Mesendoderm (in vitro differentiated cells): ENCODE measurements around the gene RAB29. TPM values are rescaled to one million over a fixed set of nuclear protein-coding genes. Genes with fewer than 3 reads are reported as not detected.
"Not testable (repeated sequence)": the region's sequence is repeated elsewhere in the genome, so short reads cannot be mapped to it uniquely, and the experiment has no call there.

Experiments used
- DNase-seq: peaks from one replicate; pipeline ENCODE4 v3.0.0; 2013
- H2AK5ac ChIP-seq: 2 replicates; pipeline ENCODE4 v1.6.1; 2013; ENCODE audit warnings: low read length, inconsistent platforms
- H2BK120ac ChIP-seq: 2 replicates; pipeline ENCODE4 v1.6.1; 2013; ENCODE audit warnings: low read depth, mild to moderate bottlenecking, low read length, moderate library complexity, mixed read lengths
- H2BK15ac ChIP-seq: replicated peaks from 2 replicates; pipeline ENCODE4 v1.6.1; 2013; ENCODE audit warnings: low read depth, mild to moderate bottlenecking, moderate library complexity
- H2BK5ac ChIP-seq: 2 replicates; pipeline ENCODE4 v1.6.1; 2013; ENCODE audit warnings: low read length, inconsistent platforms
- H3K18ac ChIP-seq: 2 replicates; pipeline ENCODE4 v1.6.1; 2013; ENCODE audit warnings: mild to moderate bottlenecking, low read length, mixed read lengths
- H3K23ac ChIP-seq: one replicate; pipeline ENCODE4 v1.6.1; 2013; ENCODE audit warnings: low read length
- H3K27ac ChIP-seq: 2 replicates; pipeline ENCODE4 v1.5.1; 2013; ENCODE audit warnings: low read depth, mild to moderate bottlenecking, inconsistent platforms, low read length, moderate library complexity
- H3K27me3 ChIP-seq: 2 replicates; pipeline ENCODE4 v1.6.1; 2013; ENCODE audit warnings: low read length, control low read depth, mild to moderate bottlenecking, inconsistent platforms; ENCODE audit not compliant: insufficient read depth, poor library complexity
- H3K36me3 ChIP-seq: 2 replicates; pipeline ENCODE4 v1.6.1; 2013; ENCODE audit warnings: low read length, inconsistent platforms; ENCODE audit not compliant: control insufficient read depth, insufficient read depth
- H3K4ac ChIP-seq: one replicate; pipeline ENCODE4 v1.6.1; 2013; ENCODE audit warnings: low read depth, mild to moderate bottlenecking, low read length, moderate library complexity
- H3K4me1 ChIP-seq: 2 replicates; pipeline ENCODE4 v1.6.1; 2013; ENCODE audit warnings: low read depth, low read length, inconsistent platforms; ENCODE audit not compliant: control insufficient read depth
- H3K4me2 ChIP-seq: 2 replicates; pipeline ENCODE4 v1.6.1; 2013; ENCODE audit warnings: low read length
- H3K4me3 ChIP-seq: 2 replicates; pipeline ENCODE4 v1.5.1; 2013; ENCODE audit warnings: mild to moderate bottlenecking, low read length
- H3K56ac ChIP-seq: one replicate; pipeline ENCODE4 v1.6.1; 2013; ENCODE audit warnings: low read length
- H3K79me1 ChIP-seq: 2 replicates; pipeline ENCODE4 v1.6.1; 2013; ENCODE audit warnings: low read length, inconsistent platforms
- H3K79me2 ChIP-seq: 2 replicates; pipeline ENCODE4 v1.6.1; 2013; ENCODE audit warnings: mild to moderate bottlenecking, low read length; ENCODE audit not compliant: control insufficient read depth, insufficient read depth
- H3K9ac ChIP-seq: 2 replicates; pipeline ENCODE4 v1.6.1; 2013; ENCODE audit warnings: low read length, inconsistent platforms
- H4K5ac ChIP-seq: one replicate; pipeline ENCODE4 v1.6.1; 2013; ENCODE audit warnings: low read length
- H4K8ac ChIP-seq: one replicate; pipeline ENCODE4 v1.6.1; 2013; ENCODE audit warnings: low read depth, mild to moderate bottlenecking, control low read depth, low read length, moderate library complexity
- WGBS: extraction: QIAGEN DNeasy Blood & Tissue Kit; methylation state at CpG from one replicate; pipeline ENCODE4 v1.1.7; 2013; ENCODE audit warnings: low lambda C conversion rate, missing lambda C conversion rate; ENCODE audit not compliant: insufficient coverage; ENCODE audit errors: extremely low coverage; 5-methylcytosine and 5-hydroxymethylcytosine counted together
- small RNA-seq: library from polyadenylated mRNA; stranded (forward); fragments of <200 nt; extraction: miRNeasy Mini kit (QIAGEN cat#:217004); gene quantifications from one replicate; pipeline ENCODE3, GENCODE V24; 2013; ENCODE audit not compliant: insufficient read depth

Gene RAB29

GRCh38 chr1:205725514-205725913 is 49.8 kb downstream of the RAB29 start:
- H3K4me3 ChIP-seq: no peak overlapping the region
- no peak overlapping the region for H2AK5ac ChIP-seq
- H3K56ac ChIP-seq: no peak overlapping the region
- no peak overlapping the region for H2BK120ac ChIP-seq
- DNase-seq: no peak
- H2BK15ac ChIP-seq: no peak overlapping the region
- peaks cover 5% of the 10 kb centered on the region for H3K79me1 ChIP-seq
- H3K27ac ChIP-seq: no peak overlapping the region
- H3K36me3 ChIP-seq: peaks cover 1% of the 10 kb centered on the region
- WGBS: no CpG with 5 or more reads among the region's 1 CpG
- no peak overlapping the region for H3K18ac ChIP-seq
- peaks cover 15% of the 10 kb centered on the region for H3K79me2 ChIP-seq
- no peaks in the 10 kb centered on the region for H3K4me1 ChIP-seq
- H3K9ac ChIP-seq: no peak overlapping the region
- no peak overlapping the region for H3K23ac ChIP-seq
- H4K5ac ChIP-seq: no peak overlapping the region
- no peak overlapping the region for H4K8ac ChIP-seq
- H2BK5ac ChIP-seq: no peak overlapping the region
- H3K4ac ChIP-seq: no peak overlapping the region
- H3K4me2 ChIP-seq: no peak overlapping the region
- no peaks in the 10 kb centered on the region for H3K27me3 ChIP-seq

GRCh38 chr1:205720740-205721139 is 54.5 kb downstream of the RAB29 start:
- H3K27ac ChIP-seq, H3K79me2 ChIP-seq, H2BK15ac ChIP-seq, H3K4ac ChIP-seq, H3K23ac ChIP-seq, H3K79me1 ChIP-seq, H2BK5ac ChIP-seq, H3K4me1 ChIP-seq, DNase-seq, H4K5ac ChIP-seq, H2AK5ac ChIP-seq, H3K4me3 ChIP-seq, H3K18ac ChIP-seq, H3K9ac ChIP-seq, H4K8ac ChIP-seq, H3K56ac ChIP-seq, H2BK120ac ChIP-seq, H3K27me3 ChIP-seq, H3K4me2 ChIP-seq: not testable (repeated sequence)
- no CpG with 5 or more reads among the region's 2 CpGs for WGBS
- H3K36me3 ChIP-seq: peaks cover 11% of the 10 kb centered on the region

GRCh38 chr1:205719762-205720161 is 55.5 kb downstream of the RAB29 start:
- Histone ChIP-seq H3K4me1 (no peaks in the 10 kb centered on the region), H3K36me3 (peaks cover 15% of the 10 kb centered on the region), H4K5ac (no peak overlapping the region), H3K18ac (no peak overlapping the region), H2BK120ac (no peak overlapping the region), H3K27me3 (no peaks in the 10 kb centered on the region), H3K79me1 (peaks cover 2% of the 10 kb centered on the region), H3K23ac (no peak overlapping the region), H4K8ac (no peak overlapping the region), H3K56ac (no peak overlapping the region), H3K4me2 (no peak overlapping the region), H2AK5ac (no peak overlapping the region), H3K4me3 (no peak overlapping the region), H3K27ac (no peak overlapping the region), H3K4ac (no peak overlapping the region), H2BK5ac (no peak overlapping the region), H3K79me2 (no peaks in the 10 kb centered on the region), H3K9ac (no peak overlapping the region), H2BK15ac (no peak overlapping the region)
- DNase-seq: no peak

GRCh38 chr1:205719015-205719414 is 56.3 kb downstream of the RAB29 start:
- H3K56ac ChIP-seq: no peak overlapping the region
- no peak overlapping the region for H3K4me2 ChIP-seq
- peaks cover 15% of the 10 kb centered on the region for H3K36me3 ChIP-seq
- WGBS: no CpG with 5 or more reads among the region's 3 CpGs
- H3K4ac ChIP-seq: no peak overlapping the region
- H3K9ac ChIP-seq: no peak overlapping the region
- no peak overlapping the region for H2BK120ac ChIP-seq
- no peak overlapping the region for H3K27ac ChIP-seq
- no peak overlapping the region for H2BK15ac ChIP-seq
- no peak overlapping the region for H2AK5ac ChIP-seq
- H3K79me2 ChIP-seq: no peaks in the 10 kb centered on the region
- H3K79me1 ChIP-seq: peaks cover 2% of the 10 kb centered on the region
- H3K27me3 ChIP-seq: no peaks in the 10 kb centered on the region
- no peak overlapping the region for H3K18ac ChIP-seq
- no peak overlapping the region for H3K4me3 ChIP-seq
- H3K23ac ChIP-seq: no peak overlapping the region
- H4K5ac ChIP-seq: no peak overlapping the region
- no peak overlapping the region for H2BK5ac ChIP-seq
- no peak overlapping the region for H4K8ac ChIP-seq
- no peaks in the 10 kb centered on the region for H3K4me1 ChIP-seq
- DNase-seq: no peak

Small RNA genes lying within 50 kb of the gene (small RNA-seq; reads per million reads assigned to genes)
- gene RF00139: not detected
